Measurements from ENCODE around the gene TXNDC11.

Gene TXNDC11

GRCh38 chr16:11715246-11715947 is 27.3 kb downstream of the TXNDC11 start:
- no peak for ATAC-seq
- H3K9me3 Mint-ChIP-seq, result no peaks in the 10 kb centered on the region
- peaks cover 11% of the 10 kb centered on the region for H3K4me1 Mint-ChIP-seq
- H3K27ac Mint-ChIP-seq, result no peak overlapping the region
- H3K36me3 Mint-ChIP-seq, result peaks cover 97% of the 10 kb centered on the region
- H3K4me3 Mint-ChIP-seq, result no peak overlapping the region
- no peak for DNase-seq (ENCODE audit: low spot score in 2 of 2)

GRCh38 chr16:11712122-11712521 is 30.5 kb downstream of the TXNDC11 start:
- H3K36me3 Mint-ChIP-seq, result peaks cover 99% of the 10 kb centered on the region
- H3K27ac Mint-ChIP-seq, result peak overlapping the region; percentile 40
- H3K4me3 Mint-ChIP-seq, result no peak overlapping the region

GRCh38 chr16:11711662-11712061 is 31.0 kb downstream of the TXNDC11 start:
- Mint-ChIP-seq H3K4me3 (no peak overlapping the region), H3K27ac (no peak overlapping the region), H3K9me3 (no peaks in the 10 kb centered on the region), H3K4me1 (peaks cover 6% of the 10 kb centered on the region), H3K36me3 (peaks cover 99% of the 10 kb centered on the region)
- ATAC-seq (no peak), DNase-seq (ENCODE audit: low spot score in 2 of 2) (no peak)

More at GRCh38 chr16:11712122-11712521, 30.5 kb downstream of the TXNDC11 start:
- peaks cover 5% of the 10 kb centered on the region for H3K4me1 Mint-ChIP-seq
- ATAC-seq (no peak), DNase-seq (ENCODE audit: low spot score in 2 of 2) (no peak)
- no peaks in the 10 kb centered on the region for H3K9me3 Mint-ChIP-seq

- H3K4me1 Mint-ChIP-seq, result peaks cover 18% of the 10 kb centered on the region
- DNase-seq (ENCODE audit: low spot score in 2 of 2) (no peak), ATAC-seq (no peak)
- peaks cover 73% of the 10 kb centered on the region for H3K36me3 Mint-ChIP-seq
- no peak overlapping the region for H3K4me3 Mint-ChIP-seq
- H3K27ac Mint-ChIP-seq, result no peak overlapping the region
- H3K9me3 Mint-ChIP-seq, result no peaks in the 10 kb centered on the region
Measured at GRCh38 chr16:11708421-11708820, 34.2 kb downstream of the TXNDC11 start.

GRCh38 chr16:11707679-11708197 is 34.9 kb downstream of the TXNDC11 start:
- peaks cover 72% of the 10 kb centered on the region for H3K36me3 Mint-ChIP-seq

GRCh38 chr16:11706180-11706742 is 36.4 kb downstream of the TXNDC11 start:
- Mint-ChIP-seq H3K9me3 (no peaks in the 10 kb centered on the region), H3K27ac (no peak overlapping the region), H3K4me3 (no peak overlapping the region), H3K36me3 (peaks cover 71% of the 10 kb centered on the region), H3K4me1 (peaks cover 21% of the 10 kb centered on the region)
- ATAC-seq, result no peak
- DNase-seq (ENCODE audit: low spot score in 2 of 2), result no peak

More at GRCh38 chr16:11707679-11708197, 34.9 kb downstream of the TXNDC11 start:
- no peak for DNase-seq (ENCODE audit: low spot score in 2 of 2)
- no peak for ATAC-seq
- Mint-ChIP-seq H3K4me1 (peaks cover 24% of the 10 kb centered on the region), H3K4me3 (no peak overlapping the region), H3K9me3 (no peaks in the 10 kb centered on the region), H3K27ac (no peak overlapping the region)

- no peak overlapping the region for H3K27ac Mint-ChIP-seq
- ATAC-seq (no peak), DNase-seq (ENCODE audit: low spot score in 2 of 2) (no peak)
- H3K9me3 Mint-ChIP-seq, result no peaks in the 10 kb centered on the region
- H3K36me3 Mint-ChIP-seq, result peaks cover 72% of the 10 kb centered on the region
- H3K4me1 Mint-ChIP-seq, result peaks cover 21% of the 10 kb centered on the region
- H3K4me3 Mint-ChIP-seq, result no peak overlapping the region
Measured at GRCh38 chr16:11705311-11706025, 37.2 kb downstream of the TXNDC11 start.

GRCh38 chr16:11700264-11701029 is 42.2 kb downstream of the TXNDC11 start:
- Mint-ChIP-seq H3K9me3 (no peaks in the 10 kb centered on the region), H3K4me3 (no peak overlapping the region), H3K36me3 (peaks cover 83% of the 10 kb centered on the region), H3K4me1 (peaks cover 56% of the 10 kb centered on the region), H3K27ac (no peak overlapping the region)
- ATAC-seq, result no peak
- DNase-seq (ENCODE audit: low spot score in 2 of 2), result no peak

GRCh38 chr16:11699234-11699894 is 43.3 kb downstream of the TXNDC11 start:
- ATAC-seq (no peak), DNase-seq (ENCODE audit: low spot score in 2 of 2) (no peak)
- no peak overlapping the region for H3K4me3 Mint-ChIP-seq
- peaks cover 93% of the 10 kb centered on the region for H3K36me3 Mint-ChIP-seq
- peaks cover 56% of the 10 kb centered on the region for H3K4me1 Mint-ChIP-seq
- H3K9me3 Mint-ChIP-seq, result no peaks in the 10 kb centered on the region
- no peak overlapping the region for H3K27ac Mint-ChIP-seq

GRCh38 chr16:11698271-11698689 is 44.4 kb downstream of the TXNDC11 start:
- Mint-ChIP-seq H3K9me3 (no peaks in the 10 kb centered on the region), H3K4me1 (peaks cover 47% of the 10 kb centered on the region), H3K27ac (peak overlapping the region; percentile 74), H3K36me3 (peaks cover 98% of the 10 kb centered on the region), H3K4me3 (no peak overlapping the region)
- ATAC-seq, result peak; percentile 79
- DNase-seq (ENCODE audit: low spot score in 2 of 2), result no peak

GRCh38 chr16:11697319-11697718 is 45.3 kb downstream of the TXNDC11 start:
- peak overlapping the region; percentile 74 for H3K27ac Mint-ChIP-seq
- no peak for DNase-seq (ENCODE audit: low spot score in 2 of 2)
- H3K9me3 Mint-ChIP-seq, result no peaks in the 10 kb centered on the region
- H3K4me1 Mint-ChIP-seq, result peaks cover 48% of the 10 kb centered on the region
- H3K4me3 Mint-ChIP-seq, result no peak overlapping the region
- ATAC-seq, result no peak
- H3K36me3 Mint-ChIP-seq, result peaks cover 99% of the 10 kb centered on the region

- no peaks in the 10 kb centered on the region for H3K9me3 Mint-ChIP-seq
- H3K4me3 Mint-ChIP-seq, result no peak overlapping the region
- peaks cover 100% of the 10 kb centered on the region for H3K36me3 Mint-ChIP-seq
- peak; percentile 71 for ATAC-seq
- DNase-seq (ENCODE audit: low spot score in 2 of 2), result no peak
- H3K27ac Mint-ChIP-seq, result peak overlapping the region; percentile 68
- H3K4me1 Mint-ChIP-seq, result peaks cover 48% of the 10 kb centered on the region
Measured at GRCh38 chr16:11696266-11697012, 46.2 kb downstream of the TXNDC11 start.

GRCh38 chr16:11692651-11693050 is 50.0 kb downstream of the TXNDC11 start:
- Mint-ChIP-seq H3K4me3 (no peak overlapping the region), H3K36me3 (peaks cover 100% of the 10 kb centered on the region), H3K27ac (no peak overlapping the region), H3K4me1 (peaks cover 45% of the 10 kb centered on the region), H3K9me3 (no peaks in the 10 kb centered on the region)
- no peak for DNase-seq (ENCODE audit: low spot score in 2 of 2)
- no peak for ATAC-seq

- ATAC-seq, result no peak
- Mint-ChIP-seq H3K27ac (no peak overlapping the region), H3K4me3 (no peak overlapping the region), H3K9me3 (no peaks in the 10 kb centered on the region), H3K36me3 (peaks cover 100% of the 10 kb centered on the region), H3K4me1 (peaks cover 42% of the 10 kb centered on the region)
- no peak for DNase-seq (ENCODE audit: low spot score in 2 of 2)
Measured at GRCh38 chr16:11692171-11692570, 50.5 kb downstream of the TXNDC11 start.
